ENCODE data around the gene ORAI2. TPM values are rescaled to one million over a fixed set of nuclear protein-coding genes. Genes with fewer than 3 reads are reported as not detected.
A peak's percentile ranks its signal among the peaks of the same experiment; 100 is the strongest.
"Not testable (repeated sequence)": the region's sequence is repeated elsewhere in the genome, so short reads cannot be mapped to it uniquely, and the experiment has no call there.

The ORAI2 gene
- total RNA-seq, 2 experiments from 2014 or later = 59.5 to 61.9 TPM

GRCh38 chr7:102452451-102452850 is 19.1 kb downstream of the ORAI2 start:
- no peak overlapping the region for H3K4me3 Mint-ChIP-seq

DNA sequence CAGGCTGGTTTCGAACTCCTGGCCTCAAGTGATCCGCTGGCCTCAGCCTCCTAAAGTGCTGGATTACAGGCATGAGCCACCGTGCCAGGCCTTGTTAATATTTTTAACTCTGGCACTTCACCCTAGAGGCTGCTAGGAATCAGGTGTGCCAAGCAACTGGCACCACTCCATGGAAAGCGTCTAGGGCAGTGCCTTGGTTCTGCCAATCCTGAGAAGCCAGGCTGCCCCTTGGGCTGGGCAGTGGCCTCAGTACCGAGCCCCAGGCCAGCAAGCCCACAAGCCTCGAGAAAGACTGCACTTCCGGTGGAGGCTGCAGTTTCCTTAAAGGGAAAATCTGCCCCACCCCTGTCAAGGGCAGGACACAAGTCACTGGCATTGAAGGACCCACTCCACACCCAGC is 19.9 kb downstream of the ORAI2 start:
- Mint-ChIP-seq H3K27ac (no peak overlapping the region), H3K4me3 (no peak overlapping the region), H3K36me3 (ENCODE audit: low read depth) (peaks cover 16% of the 10 kb centered on the region), H3K9me3 (no peaks in the 10 kb centered on the region), H3K27me3 (no peaks in the 10 kb centered on the region), H3K4me1 (no peaks in the 10 kb centered on the region)
- ChIA-PET CTCF (no interaction called here), POLR2A (interaction anchor here (1.2 to 1.5 kb wide), 2 partner anchors 14 to 26 kb away, joined by 3 to 4 read pairs; no protein-coding TSS in a partner anchor)
- no peak for DNase-seq

More at GRCh38 chr7:102452451-102452850, 19.1 kb downstream of the ORAI2 start:
- no peaks in the 10 kb centered on the region for H3K9me3 Mint-ChIP-seq
- no peak for DNase-seq
- no peaks in the 10 kb centered on the region for H3K27me3 Mint-ChIP-seq
- H3K27ac Mint-ChIP-seq = no peak overlapping the region
- ChIA-PET POLR2A (interaction anchor here (1.5 kb wide), 1 partner anchor 25 kb away, joined by 4 read pairs; no protein-coding TSS in a partner anchor), CTCF (interaction anchor here (0.9 to 3.5 kb wide), 2 partner anchors 40 to 47 kb away, joined by 3 to 33 read pairs; no protein-coding TSS in a partner anchor)
- no peaks in the 10 kb centered on the region for H3K4me1 Mint-ChIP-seq
- peaks cover 14% of the 10 kb centered on the region for H3K36me3 Mint-ChIP-seq (ENCODE audit: low read depth)

DNA sequence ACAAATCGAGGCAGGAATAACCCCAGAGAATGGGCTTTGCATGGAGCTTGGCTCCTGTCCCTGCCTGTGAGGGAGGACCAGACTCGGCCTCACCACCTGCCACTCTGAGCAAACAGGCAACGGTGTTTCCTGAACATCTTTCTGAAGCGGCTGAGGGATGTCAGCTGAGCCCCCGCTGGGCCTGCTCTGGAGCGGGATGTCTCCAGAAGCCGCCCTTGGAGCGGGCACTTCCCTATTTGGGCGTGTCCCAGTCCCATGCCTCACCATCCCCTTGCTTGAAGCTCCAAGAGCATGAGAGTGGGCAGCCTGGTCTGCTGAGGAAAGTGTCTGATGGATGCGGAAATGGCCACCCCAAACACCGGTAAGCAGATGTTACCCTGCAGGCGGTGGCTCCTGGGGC is 21.1 kb downstream of the ORAI2 start:
- ChIA-PET CTCF (no interaction called here), POLR2A (interaction anchor here (1.2 kb wide), 2 partner anchors 9 to 15 kb away, joined by 3 to 4 read pairs; no protein-coding TSS in a partner anchor)
- Mint-ChIP-seq H3K9me3 (no peaks in the 10 kb centered on the region), H3K4me3 (no peak overlapping the region), H3K27ac (no peak overlapping the region), H3K36me3 (ENCODE audit: low read depth) (peaks cover 11% of the 10 kb centered on the region), H3K27me3 (no peaks in the 10 kb centered on the region), H3K4me1 (no peaks in the 10 kb centered on the region)
- DNase-seq = no peak

- H3K4me3 Mint-ChIP-seq, H3K4me1 Mint-ChIP-seq, DNase-seq, H3K27ac Mint-ChIP-seq, CTCF ChIA-PET, H3K27me3 Mint-ChIP-seq, H3K9me3 Mint-ChIP-seq: not testable (repeated sequence)
- H3K36me3 Mint-ChIP-seq (ENCODE audit: low read depth) = peaks cover 11% of the 10 kb centered on the region
- POLR2A ChIA-PET = interaction anchor here (1.2 kb wide), 1 partner anchor 9 kb away, joined by 4 read pairs; no protein-coding TSS in a partner anchor
These were observed 21.6 kb downstream of the ORAI2 start for GRCh38 chr7:102454932-102455331.

GRCh38 chr7:102455596-102455995 is 22.2 kb downstream of the ORAI2 start:
- ChIA-PET CTCF (no interaction called here), POLR2A (interaction anchor here (1.0 to 1.4 kb wide), 2 partner anchors 51 to 59 kb away, joined by 3 to 5 read pairs; no protein-coding TSS in a partner anchor)
- no peak for DNase-seq
- Mint-ChIP-seq H3K9me3 (no peaks in the 10 kb centered on the region), H3K36me3 (ENCODE audit: low read depth) (peaks cover 8% of the 10 kb centered on the region), H3K4me1 (peaks cover under 1% of the 10 kb centered on the region), H3K27me3 (no peaks in the 10 kb centered on the region), H3K4me3 (no peak overlapping the region), H3K27ac (no peak overlapping the region)

GRCh38 chr7:102456327-102456726 is 23.0 kb downstream of the ORAI2 start:
- H3K27ac Mint-ChIP-seq = no peak overlapping the region
- H3K36me3 Mint-ChIP-seq (ENCODE audit: low read depth) = peaks cover 11% of the 10 kb centered on the region
- no peaks in the 10 kb centered on the region for H3K27me3 Mint-ChIP-seq
- POLR2A ChIA-PET = interaction anchor here (1.0 to 1.9 kb wide), 4 partner anchors 29 to 59 kb away, joined by 3 to 5 read pairs (median 4); no protein-coding TSS in a partner anchor
- DNase-seq = no peak
- no peak overlapping the region for H3K4me3 Mint-ChIP-seq
- CTCF ChIA-PET = interaction anchor here (0.8 to 0.9 kb wide), 2 partner anchors 22 to 44 kb away, joined by 3 to 4 read pairs; no protein-coding TSS in a partner anchor
- H3K4me1 Mint-ChIP-seq = peaks cover 3% of the 10 kb centered on the region
- H3K9me3 Mint-ChIP-seq = no peaks in the 10 kb centered on the region

DNA sequence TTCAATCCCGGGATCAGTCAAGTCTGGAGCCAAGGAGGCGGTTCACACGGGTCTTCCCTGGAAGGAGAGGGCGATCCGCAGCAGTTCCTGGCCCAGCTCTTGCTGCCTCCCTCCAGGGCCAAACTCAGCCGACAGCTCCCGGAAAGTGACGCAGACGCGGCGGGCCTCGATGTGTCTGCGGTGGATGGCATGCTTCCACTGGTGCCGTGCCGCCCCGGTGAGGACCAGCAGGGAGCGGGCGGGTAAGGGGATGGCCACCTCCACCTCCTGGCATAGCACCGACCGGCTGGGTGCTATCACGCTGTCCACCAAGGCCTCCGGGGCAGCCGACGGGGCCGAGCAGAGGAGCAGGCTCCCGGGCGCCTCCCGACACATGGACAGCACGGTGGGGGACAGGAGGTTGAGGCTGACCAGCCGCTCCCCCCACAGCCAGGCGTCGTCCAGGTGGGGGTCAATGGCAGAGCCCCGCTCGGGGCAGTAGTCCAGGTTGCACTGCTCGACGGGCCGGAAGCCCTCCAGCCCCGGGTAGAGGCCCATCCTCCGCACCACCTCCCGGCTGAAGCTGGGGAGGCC is 24.1 kb downstream of the ORAI2 start:
- no peak for DNase-seq
- Mint-ChIP-seq H3K27ac (no peak overlapping the region), H3K9me3 (no peaks in the 10 kb centered on the region), H3K4me3 (no peak overlapping the region), H3K36me3 (ENCODE audit: low read depth) (peaks cover 11% of the 10 kb centered on the region), H3K27me3 (no peaks in the 10 kb centered on the region), H3K4me1 (peaks cover 3% of the 10 kb centered on the region)
- POLR2A ChIA-PET = interaction anchor here (1.3 to 1.9 kb wide), 2 partner anchors 31 to 46 kb away, joined by 3 to 5 read pairs; no protein-coding TSS in a partner anchor
- CTCF ChIA-PET = interaction anchor here (1.1 kb wide), 1 partner anchor 53 kb away, joined by 3 read pairs; no protein-coding TSS in a partner anchor

GRCh38 chr7:102459221-102459844 is 26.0 kb downstream of the ORAI2 start:
- no peak for DNase-seq
- CTCF ChIA-PET = interaction anchor here (1.7 kb wide), 1 partner anchor 55 kb away, joined by 6 read pairs; no protein-coding TSS in a partner anchor
- peaks cover 11% of the 10 kb centered on the region for H3K36me3 Mint-ChIP-seq (ENCODE audit: low read depth)

DNA sequence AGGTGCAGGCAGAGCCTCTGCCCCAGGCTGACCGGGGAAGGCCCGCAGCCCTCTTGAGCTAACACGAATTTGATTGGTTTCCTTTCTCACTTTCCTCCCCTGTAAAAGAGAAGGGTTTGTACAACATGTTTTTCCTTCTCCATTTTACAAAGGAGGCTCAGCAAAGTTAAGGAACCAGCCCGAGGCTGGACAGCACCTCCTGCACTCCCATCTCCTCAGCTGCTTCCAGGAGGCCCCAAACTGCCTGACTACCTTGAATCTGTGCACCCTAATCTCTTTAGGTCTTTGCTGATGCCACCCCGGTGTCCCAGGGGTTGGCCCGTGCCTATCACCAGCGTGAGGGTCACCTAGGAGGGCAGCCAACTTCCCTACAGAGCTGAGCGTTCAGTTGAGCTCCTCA is 27.1 kb downstream of the ORAI2 start:
- Mint-ChIP-seq H3K36me3 (ENCODE audit: low read depth) (peaks cover 11% of the 10 kb centered on the region), H3K4me1 (peaks cover 16% of the 10 kb centered on the region), H3K27me3 (no peaks in the 10 kb centered on the region), H3K4me3 (no peak overlapping the region), H3K9me3 (no peaks in the 10 kb centered on the region), H3K27ac (no peak overlapping the region)
- CTCF ChIA-PET = interaction anchor here (0.6 kb wide), 1 partner anchor 133 kb away, joined by 3 read pairs; no protein-coding TSS in a partner anchor
- DNase-seq = no peak
- POLR2A ChIA-PET = no interaction called here

More at GRCh38 chr7:102459221-102459844, 26.0 kb downstream of the ORAI2 start:
- H3K4me3 Mint-ChIP-seq = no peak overlapping the region
- H3K27me3 Mint-ChIP-seq = no peaks in the 10 kb centered on the region
- H3K4me1 Mint-ChIP-seq = peaks cover 15% of the 10 kb centered on the region
- no peaks in the 10 kb centered on the region for H3K9me3 Mint-ChIP-seq
- no peak overlapping the region for H3K27ac Mint-ChIP-seq
- POLR2A ChIA-PET = no interaction called here

DNA sequence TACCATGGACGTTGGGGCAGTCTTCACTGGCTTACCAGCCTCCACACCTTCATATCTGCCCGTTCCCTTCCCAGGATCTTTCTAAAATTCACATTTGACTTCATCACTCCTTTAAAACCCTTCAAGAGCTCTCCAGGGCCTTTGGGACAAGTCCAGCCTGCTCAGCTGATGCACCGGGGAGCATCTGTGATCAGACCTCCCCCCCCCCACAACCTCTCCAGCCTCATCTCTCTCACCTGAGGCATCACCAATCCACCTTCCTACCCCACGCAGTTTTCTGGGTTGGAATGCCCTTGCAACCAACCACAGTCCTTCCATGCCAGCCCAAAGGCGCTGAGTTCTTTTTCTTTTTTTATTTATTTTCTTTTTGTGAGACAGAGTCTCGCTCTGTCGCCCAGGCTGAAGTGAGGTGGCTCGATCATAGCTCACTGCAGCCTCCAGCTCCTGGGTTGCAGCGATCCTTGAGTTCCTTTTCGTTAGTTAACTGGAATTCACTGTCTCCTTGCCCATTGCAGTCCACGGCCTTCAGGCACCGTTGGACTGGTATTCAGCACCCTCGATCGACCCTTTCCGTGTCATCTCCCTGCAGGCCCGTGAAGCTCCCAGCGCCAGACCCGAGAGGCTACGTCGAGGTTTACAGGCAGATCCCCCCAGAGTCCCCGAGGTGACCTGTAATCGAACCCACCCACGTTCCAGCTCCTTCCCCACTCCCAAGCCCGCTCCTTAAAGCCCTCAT is 30.6 kb downstream of the ORAI2 start:
- Mint-ChIP-seq H3K4me1 (peaks cover 29% of the 10 kb centered on the region), H3K4me3 (peak overlapping the region; percentile 96), H3K27ac (peak overlapping the region; percentile 80), H3K36me3 (ENCODE audit: low read depth) (peaks cover 9% of the 10 kb centered on the region), H3K9me3 (no peaks in the 10 kb centered on the region), H3K27me3 (no peaks in the 10 kb centered on the region)
- POLR2A ChIA-PET = interaction anchor here (1.0 to 3.0 kb wide), 6 partner anchors 10 to 49 kb away, joined by 4 to 18 read pairs (median 6); no protein-coding TSS in a partner anchor
- DNase-seq = no peak
- CTCF ChIA-PET = interaction anchor here (0.7 to 3.9 kb wide), 7 partner anchors 14 to 59 kb away, joined by 3 to 22 read pairs (median 3); no protein-coding TSS in a partner anchor

GRCh38 chr7:102464577-102465280 is 31.4 kb downstream of the ORAI2 start, which contains the start of the genes ALKBH4 and LRWD1:
TSS of gene ALKBH4 (minus strand) at chr7:102464863. CDS start at chr7:102464836, 27 bp downstream.
TSS of gene LRWD1 (plus strand) at chr7:102464984. CDS start at chr7:102465081, 97 bp downstream.
- Mint-ChIP-seq H3K27me3 (no peaks in the 10 kb centered on the region), H3K9me3 (no peaks in the 10 kb centered on the region), H3K27ac (peak within 1 kb of the TSS; percentile 80), H3K36me3 (ENCODE audit: low read depth) (peaks cover 9% of the 10 kb centered on the region), H3K4me3 (peak within 1 kb of the TSS; percentile 96), H3K4me1 (peaks cover 29% of the 10 kb centered on the region)
- ChIA-PET CTCF (interaction anchor here (0.8 to 3.9 kb wide), 8 partner anchors 19 to 76 kb away, joined by 3 to 26 read pairs (median 5); no protein-coding TSS in a partner anchor), POLR2A (interaction anchor here (1.0 to 3.0 kb wide), 8 partner anchors 10 to 50 kb away, joined by 4 to 18 read pairs (median 6); no protein-coding TSS in a partner anchor)
- DNase-seq = peak; percentile 94

- Mint-ChIP-seq H3K9me3 (no peaks in the 10 kb centered on the region), H3K36me3 (ENCODE audit: low read depth) (peaks cover 7% of the 10 kb centered on the region), H3K4me1 (peaks cover 26% of the 10 kb centered on the region), H3K4me3 (peak overlapping the region; percentile 96), H3K27ac (no peak overlapping the region), H3K27me3 (no peaks in the 10 kb centered on the region)
- DNase-seq = no peak
- POLR2A ChIA-PET = interaction anchor here (1.0 to 3.0 kb wide), 5 partner anchors 32 to 54 kb away, joined by 5 to 18 read pairs (median 7); partner anchors contain the start of gene ORAI2
- CTCF ChIA-PET = interaction anchor here (0.6 to 3.9 kb wide), 8 partner anchors 31 to 78 kb away, joined by 3 to 26 read pairs (median 4); no protein-coding TSS in a partner anchor
These were observed 32.7 kb downstream of the ORAI2 start for GRCh38 chr7:102466097-102466496.

Data from activated CD4-positive, alpha-beta memory T cell treated with anti-CD3 and anti-CD28 coated beads, Interleukin-2, amount 10 ng/mL, durations not matched to agents 7 days and 5 days (primary cell).